C4-2B (cell line): Measurements from ENCODE around the gene PCDHB7.
A peak's percentile ranks its signal among the peaks of the same experiment; 100 is the strongest.
"Not testable (repeated sequence)": the region's sequence is repeated elsewhere in the genome, so short reads cannot be mapped to it uniquely, and the experiment has no call there.

ENCODE experiments used
- H3K27ac ChIP-seq: fragments of 450-650 bp; 2 replicates; pipeline ENCODE4 v1.5.1; 2017
- ZFX ChIP-seq: fragments of 450-650 bp; IDR thresholded peaks from 2 replicates; pipeline ENCODE4 v1.6.1; 2017
- TF ChIP-seq, protein P1 (sequence below): fragments of 450-650 bp; conservative IDR thresholded peaks from 2 replicates; pipeline ENCODE4 v1.5.1; 2017; ENCODE audit warnings: mild to moderate bottlenecking

Gene PCDHB7

DNA sequence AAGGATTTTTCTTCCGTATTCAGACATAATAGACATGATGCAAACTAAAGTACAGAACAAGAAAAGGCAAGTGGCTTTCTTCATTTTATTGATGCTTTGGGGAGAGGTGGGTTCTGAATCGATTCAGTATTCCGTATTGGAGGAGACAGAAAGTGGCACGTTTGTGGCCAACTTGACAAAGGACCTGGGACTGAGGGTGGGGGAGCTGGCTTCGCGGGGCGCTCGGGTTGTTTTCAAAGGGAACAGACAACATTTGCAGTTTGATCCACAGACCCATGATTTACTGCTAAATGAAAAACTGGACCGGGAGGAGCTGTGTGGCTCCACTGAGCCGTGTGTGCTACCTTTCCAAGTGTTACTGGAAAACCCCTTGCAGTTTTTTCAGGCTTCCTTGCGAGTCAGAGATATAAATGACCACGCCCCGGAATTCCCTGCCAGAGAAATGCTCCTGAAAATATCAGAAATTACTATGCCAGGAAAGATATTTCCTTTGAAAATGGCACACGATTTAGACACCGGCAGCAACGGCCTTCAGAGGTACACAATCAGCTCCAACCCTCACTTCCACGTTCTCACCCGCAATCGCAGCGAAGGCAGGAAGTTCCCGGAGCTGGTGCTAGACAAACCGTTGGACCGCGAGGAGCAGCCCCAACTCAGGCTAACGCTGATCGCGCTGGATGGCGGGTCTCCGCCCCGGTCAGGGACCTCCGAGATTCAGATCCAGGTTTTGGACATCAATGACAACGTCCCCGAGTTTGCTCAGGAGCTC lies 22.0 kb upstream of the PCDHB7 start:
- no peak overlapping the region for H3K27ac ChIP-seq
- TF ChIP-seq, protein P1, sequence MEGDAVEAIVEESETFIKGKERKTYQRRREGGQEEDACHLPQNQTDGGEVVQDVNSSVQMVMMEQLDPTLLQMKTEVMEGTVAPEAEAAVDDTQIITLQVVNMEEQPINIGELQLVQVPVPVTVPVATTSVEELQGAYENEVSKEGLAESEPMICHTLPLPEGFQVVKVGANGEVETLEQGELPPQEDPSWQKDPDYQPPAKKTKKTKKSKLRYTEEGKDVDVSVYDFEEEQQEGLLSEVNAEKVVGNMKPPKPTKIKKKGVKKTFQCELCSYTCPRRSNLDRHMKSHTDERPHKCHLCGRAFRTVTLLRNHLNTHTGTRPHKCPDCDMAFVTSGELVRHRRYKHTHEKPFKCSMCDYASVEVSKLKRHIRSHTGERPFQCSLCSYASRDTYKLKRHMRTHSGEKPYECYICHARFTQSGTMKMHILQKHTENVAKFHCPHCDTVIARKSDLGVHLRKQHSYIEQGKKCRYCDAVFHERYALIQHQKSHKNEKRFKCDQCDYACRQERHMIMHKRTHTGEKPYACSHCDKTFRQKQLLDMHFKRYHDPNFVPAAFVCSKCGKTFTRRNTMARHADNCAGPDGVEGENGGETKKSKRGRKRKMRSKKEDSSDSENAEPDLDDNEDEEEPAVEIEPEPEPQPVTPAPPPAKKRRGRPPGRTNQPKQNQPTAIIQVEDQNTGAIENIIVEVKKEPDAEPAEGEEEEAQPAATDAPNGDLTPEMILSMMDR, result no peak; the same call in 1 of the 2 replicates
- no peak for TF ChIP-seq ZFX

DNA sequence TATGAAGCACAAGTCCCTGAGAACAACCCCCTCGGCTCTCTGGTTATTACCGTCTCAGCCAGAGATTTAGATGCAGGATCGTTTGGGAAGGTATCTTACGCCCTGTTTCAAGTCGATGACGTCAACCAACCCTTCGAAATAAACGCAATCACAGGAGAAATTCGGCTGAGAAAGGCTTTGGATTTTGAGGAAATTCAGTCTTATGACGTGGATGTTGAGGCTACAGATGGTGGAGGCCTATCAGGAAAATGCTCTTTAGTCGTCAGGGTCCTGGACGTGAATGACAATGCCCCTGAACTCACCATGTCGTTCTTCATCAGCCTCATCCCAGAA lies 21.5 kb upstream of the PCDHB7 start:
- H3K27ac ChIP-seq, result no peak overlapping the region
- TF ChIP-seq ZFX, result no peak
- TF ChIP-seq, protein P1, result no peak

DNA sequence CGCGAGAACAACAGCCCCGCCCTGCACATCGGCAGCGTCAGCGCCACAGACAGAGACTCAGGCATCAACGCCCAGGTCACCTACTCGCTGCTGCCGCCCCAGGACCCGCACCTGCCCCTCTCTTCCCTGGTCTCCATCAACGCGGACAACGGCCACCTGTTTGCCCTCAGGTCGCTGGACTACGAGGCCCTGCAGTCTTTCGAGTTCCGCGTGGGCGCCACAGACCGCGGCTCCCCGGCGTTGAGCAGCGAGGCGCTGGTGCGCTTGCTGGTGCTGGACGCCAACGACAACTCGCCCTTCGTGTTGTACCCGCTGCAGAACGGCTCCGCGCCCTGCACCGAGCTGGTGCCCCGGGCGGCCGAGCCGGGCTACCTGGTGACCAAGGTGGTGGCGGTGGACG lies 20.8 kb upstream of the PCDHB7 start:
- H3K27ac ChIP-seq, result not testable (repeated sequence)

DNA sequence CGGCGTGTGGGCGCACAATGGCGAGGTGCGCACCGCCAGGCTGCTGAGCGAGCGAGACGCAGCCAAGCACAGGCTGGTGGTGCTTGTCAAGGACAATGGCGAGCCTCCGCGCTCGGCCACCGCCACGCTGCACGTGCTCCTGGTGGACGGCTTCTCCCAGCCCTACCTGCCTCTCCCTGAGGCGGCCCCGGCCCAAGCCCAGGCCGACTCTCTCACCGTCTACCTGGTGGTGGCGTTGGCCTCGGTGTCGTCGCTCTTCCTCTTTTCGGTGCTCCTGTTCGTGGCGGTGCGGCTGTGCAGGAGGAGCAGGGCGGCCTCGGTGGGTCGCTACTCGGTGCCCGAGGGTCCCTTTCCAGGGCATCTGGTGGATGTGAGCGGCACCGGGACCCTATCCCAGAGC lies 20.3 kb upstream of the PCDHB7 start:
- not testable (repeated sequence) for H3K27ac ChIP-seq

DNA sequence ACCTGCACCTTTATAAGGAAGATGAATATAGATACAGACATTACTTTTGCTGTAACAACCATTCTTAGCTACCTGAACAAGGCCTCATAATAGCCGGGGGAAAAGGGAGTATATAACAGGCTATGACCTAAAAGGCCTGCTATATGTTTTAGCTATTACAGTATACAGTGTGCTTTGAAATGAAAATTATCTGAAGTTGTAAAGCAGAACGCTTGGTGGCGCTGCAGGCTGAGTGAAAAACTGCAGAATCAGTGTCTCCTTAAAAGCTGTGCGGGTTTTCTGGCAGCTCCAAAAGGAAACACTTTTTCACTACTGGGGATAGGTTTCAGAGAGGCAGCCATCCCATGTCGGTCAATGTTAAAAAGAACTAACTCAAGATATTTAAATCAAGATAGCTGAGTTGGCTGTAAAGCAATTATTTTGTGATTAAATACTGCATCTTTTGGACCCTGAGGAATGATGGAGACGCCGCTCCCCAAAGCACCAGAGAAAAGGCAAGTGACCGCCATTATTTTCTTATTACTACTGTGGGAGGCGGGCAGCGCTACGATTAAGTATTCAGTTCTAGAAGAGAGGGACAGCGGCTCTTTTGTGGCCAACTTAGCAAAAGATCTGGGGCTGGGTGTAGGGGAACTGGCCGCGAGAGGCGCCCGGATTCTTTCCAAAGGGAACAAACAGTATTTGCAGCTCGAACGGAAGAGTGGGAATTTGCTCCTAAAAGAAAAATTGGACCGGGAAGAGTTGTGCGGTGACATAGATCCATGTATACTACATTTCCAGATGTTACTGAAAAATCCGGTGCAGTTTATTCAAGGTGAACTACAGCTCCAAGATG lies 16.7 kb upstream of the PCDHB7 start:
- H3K27ac ChIP-seq, result no peak overlapping the region

DNA sequence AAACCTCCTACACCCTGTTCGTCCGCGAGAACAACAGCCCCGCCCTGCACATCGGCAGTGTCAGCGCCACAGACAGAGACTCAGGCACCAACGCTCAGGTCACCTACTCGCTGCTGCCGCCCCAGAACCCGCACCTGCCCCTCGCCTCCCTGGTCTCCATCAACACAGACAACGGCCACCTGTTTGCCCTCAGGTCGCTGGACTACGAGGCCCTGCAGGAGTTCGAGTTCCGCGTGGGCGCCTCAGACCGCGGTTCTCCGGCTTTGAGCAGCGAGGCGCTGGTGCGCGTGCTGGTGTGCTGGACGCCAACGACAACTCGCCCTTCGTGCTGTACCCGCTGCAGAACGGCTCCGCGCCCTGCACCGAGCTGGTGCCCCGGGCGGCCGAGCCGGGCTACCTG lies 15.1 kb upstream of the PCDHB7 start:
- H3K27ac ChIP-seq, result not testable (repeated sequence)

More for the DNA sequence above, 16.7 kb upstream of the PCDHB7 start:
- TF ChIP-seq, protein P1, result peak; percentile 45
- TF ChIP-seq ZFX, result no peak

DNA sequence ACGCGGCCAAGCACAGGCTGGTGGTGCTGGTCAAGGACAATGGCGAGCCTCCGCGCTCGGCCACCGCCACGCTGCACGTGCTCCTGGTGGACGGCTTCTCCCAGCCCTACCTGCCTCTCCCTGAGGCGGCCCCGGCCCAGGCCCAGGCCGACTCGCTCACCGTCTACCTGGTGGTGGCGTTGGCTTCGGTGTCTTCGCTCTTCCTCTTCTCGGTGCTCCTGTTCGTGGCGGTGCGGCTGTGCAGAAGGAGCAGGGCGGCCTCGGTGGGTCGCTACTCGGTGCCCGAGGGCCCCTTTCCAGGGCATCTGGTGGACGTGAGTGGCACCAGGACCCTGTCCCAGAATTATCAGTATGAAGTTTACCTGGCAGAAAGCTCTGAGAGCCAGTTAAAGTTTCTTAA lies 14.5 kb upstream of the PCDHB7 start:
- not testable (repeated sequence) for H3K27ac ChIP-seq

DNA sequence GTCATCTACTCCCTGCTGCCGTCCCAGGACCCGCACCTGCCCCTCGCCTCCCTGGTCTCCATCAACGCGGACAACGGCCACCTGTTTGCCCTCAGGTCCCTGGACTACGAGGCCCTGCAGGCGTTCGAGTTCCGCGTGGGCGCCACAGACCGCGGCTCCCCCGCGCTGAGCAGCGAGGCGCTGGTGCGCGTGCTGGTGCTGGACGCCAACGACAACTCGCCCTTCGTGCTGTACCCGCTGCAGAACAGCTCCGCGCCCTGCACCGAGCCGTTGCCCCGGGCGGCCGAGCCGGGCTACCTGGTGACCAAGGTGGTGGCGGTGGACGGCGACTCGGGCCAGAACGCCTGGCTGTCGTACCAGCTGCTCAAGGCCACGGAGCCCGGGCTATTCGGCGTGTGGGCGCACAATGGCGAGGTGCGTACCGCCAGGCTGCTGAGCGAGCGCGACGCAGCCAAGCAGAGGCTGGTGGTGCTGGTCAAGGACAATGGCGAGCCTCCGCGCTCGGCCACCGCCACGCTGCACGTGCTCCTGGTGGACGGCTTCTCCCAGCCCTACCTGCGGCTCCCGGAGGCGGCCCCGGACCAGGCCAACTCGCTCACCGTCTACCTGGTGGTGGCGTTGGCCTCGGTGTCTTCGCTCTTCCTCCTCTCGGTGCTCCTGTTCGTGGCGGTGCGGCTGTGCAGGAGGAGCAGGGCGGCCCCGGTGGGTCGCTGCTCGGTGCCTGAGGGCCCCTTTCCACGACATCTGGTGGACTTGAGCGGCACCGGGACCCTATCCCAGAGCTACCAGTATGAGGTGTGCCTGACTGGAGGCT lies 2.1 kb downstream of the PCDHB7 start:
- not testable (repeated sequence) for H3K27ac ChIP-seq

DNA sequence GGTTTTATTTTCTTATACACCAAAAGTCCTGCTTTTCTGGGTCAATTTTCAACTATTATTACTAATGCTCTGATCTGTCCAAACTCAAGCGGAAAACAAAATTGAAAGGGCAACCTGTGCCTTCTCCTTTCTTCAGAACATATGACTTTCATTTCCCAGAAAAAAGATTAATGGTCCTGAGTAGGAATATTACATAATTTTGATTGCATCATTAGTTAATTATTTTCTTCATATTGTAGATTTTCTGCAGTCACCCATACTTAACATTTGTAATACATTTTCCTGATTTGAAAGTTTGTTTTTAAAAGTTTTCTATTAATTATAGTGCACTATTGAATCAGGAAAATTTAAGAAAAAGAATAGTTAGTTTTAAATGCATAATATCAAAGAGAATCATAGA lies 3.5 kb downstream of the PCDHB7 start:
- H3K27ac ChIP-seq, result no peak overlapping the region

More for the DNA sequence above, 3.5 kb downstream of the PCDHB7 start:
- TF ChIP-seq ZFX, result no peak
- TF ChIP-seq, protein P1, result no peak
